ENCODE results near the gene MRFAP1L1. TPM values are rescaled to one million over a fixed set of nuclear protein-coding genes. Genes with fewer than 3 reads are reported as not detected.
"Not testable (repeated sequence)": the region's sequence is repeated elsewhere in the genome, so short reads cannot be mapped to it uniquely, and the experiment has no call there.

Gene MRFAP1L1
- total RNA-seq, 1 donor, result 38.0 TPM

DNA sequence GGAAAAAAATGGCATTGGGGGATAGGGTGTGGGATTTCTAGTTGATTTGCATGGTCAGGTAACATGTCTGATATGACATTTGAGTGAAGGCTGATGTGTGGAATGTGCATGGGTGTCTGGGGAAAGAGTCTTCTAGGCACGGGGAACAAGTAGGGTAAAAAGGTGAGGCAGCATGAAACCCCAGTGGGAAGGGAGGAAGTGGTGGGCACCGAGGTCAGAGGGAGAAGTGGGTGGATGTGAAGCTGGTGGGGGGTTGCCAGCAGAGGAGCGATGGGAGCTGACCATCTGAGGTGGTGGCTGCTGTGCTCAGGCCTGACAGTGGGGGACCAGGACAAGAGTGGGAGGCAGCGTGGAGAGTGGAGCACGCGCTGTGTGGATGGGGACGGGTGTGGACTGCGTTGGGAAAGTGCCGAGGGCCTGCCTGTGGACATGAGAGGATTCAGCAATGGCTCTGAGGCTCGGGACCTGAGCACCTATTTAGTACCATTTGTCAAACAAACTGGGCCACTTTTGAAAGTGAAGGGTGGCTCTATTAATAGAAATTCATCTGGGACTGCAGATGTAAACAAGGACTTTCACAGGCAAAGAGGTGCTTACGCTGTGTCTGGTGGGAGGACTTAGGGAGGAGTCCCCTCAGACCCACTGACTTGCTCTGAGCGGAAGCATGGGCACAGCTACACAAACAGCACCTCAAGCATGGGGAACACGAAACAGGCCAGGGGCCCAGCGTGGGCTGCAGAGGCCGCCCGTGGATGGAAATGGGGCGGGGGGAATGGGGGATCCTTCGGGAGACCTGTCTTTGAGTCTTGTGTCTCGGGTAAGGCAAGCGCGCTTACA lies 32.7 kb downstream of the MRFAP1L1 start:
- H3K27ac ChIP-seq (ENCODE audit: low read depth, low read length), result no peak overlapping the region
- peaks cover 28% of the 10 kb centered on the region for H3K79me2 ChIP-seq (ENCODE audit: insufficient read depth, low read length)
- H2AFZ ChIP-seq (ENCODE audit: low read length), result no peak overlapping the region
- H3K27me3 ChIP-seq (ENCODE audit: insufficient read depth, low read length), result no peaks in the 10 kb centered on the region
- peaks cover 19% of the 10 kb centered on the region for H3K4me1 ChIP-seq (ENCODE audit: insufficient read depth, low read length)
- no peaks in the 10 kb centered on the region for H3K9me3 ChIP-seq (ENCODE audit: low read depth, low read length)
- peak overlapping the region; percentile 18 for H3K4me2 ChIP-seq (ENCODE audit: insufficient read depth, low read length)
- H3K36me3 ChIP-seq (ENCODE audit: insufficient read depth, low read length), result peaks cover 7% of the 10 kb centered on the region
- TF ChIP-seq, protein P1, sequence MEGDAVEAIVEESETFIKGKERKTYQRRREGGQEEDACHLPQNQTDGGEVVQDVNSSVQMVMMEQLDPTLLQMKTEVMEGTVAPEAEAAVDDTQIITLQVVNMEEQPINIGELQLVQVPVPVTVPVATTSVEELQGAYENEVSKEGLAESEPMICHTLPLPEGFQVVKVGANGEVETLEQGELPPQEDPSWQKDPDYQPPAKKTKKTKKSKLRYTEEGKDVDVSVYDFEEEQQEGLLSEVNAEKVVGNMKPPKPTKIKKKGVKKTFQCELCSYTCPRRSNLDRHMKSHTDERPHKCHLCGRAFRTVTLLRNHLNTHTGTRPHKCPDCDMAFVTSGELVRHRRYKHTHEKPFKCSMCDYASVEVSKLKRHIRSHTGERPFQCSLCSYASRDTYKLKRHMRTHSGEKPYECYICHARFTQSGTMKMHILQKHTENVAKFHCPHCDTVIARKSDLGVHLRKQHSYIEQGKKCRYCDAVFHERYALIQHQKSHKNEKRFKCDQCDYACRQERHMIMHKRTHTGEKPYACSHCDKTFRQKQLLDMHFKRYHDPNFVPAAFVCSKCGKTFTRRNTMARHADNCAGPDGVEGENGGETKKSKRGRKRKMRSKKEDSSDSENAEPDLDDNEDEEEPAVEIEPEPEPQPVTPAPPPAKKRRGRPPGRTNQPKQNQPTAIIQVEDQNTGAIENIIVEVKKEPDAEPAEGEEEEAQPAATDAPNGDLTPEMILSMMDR (IDR thresholded peaks at IDR 0.05; ENCODE audit: extremely low read depth, low read depth, low read length), result no peak
- DNase-seq (ENCODE audit: insufficient read length, low spot score, missing footprints), result no peak
- no peak overlapping the region for H3K4me3 ChIP-seq (ENCODE audit: insufficient read depth, low read length)
- peaks cover 25% of the 10 kb centered on the region for H4K20me1 ChIP-seq (ENCODE audit: insufficient read depth, low read length)

DNA sequence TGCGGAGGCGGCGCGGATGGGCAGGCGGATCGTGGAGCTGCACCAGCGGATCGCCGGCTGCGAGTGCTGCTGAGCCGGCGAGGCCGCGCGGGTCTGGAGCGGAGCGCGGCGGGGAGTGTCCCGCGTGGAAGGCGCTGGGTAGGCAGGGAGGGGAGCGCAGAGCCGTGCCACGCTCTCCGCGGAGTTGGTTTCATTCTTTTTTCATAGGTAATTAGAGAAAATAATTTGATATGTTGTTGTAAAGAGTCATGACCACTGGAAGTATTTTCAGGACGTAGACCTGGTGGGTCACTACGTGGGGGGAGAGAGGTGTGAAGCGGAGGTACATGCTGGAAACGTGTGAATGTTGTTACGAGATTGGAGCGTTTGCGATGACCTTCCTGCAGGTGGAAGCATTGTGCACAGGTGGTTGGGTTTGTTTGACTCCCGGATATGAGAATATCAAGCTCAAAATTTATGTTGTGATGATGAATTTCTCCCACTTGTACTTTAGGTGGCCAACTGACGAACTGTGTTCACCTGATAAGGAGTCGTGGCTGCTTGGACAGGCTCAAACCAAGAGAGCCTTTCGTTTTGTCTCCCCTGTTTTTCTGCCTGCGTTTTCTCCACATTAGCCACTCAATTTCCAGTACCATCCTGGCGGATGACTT lies 35.0 kb downstream of the MRFAP1L1 start:
- peaks cover 7% of the 10 kb centered on the region for H3K36me3 ChIP-seq (ENCODE audit: insufficient read depth, low read length)
- DNase-seq (ENCODE audit: insufficient read length, low spot score, missing footprints), result no peak
- H2AFZ ChIP-seq (ENCODE audit: low read length), result peak overlapping the region; percentile 75
- peaks cover 25% of the 10 kb centered on the region for H4K20me1 ChIP-seq (ENCODE audit: insufficient read depth, low read length)
- H3K4me3 ChIP-seq (ENCODE audit: insufficient read depth, low read length), result peak overlapping the region; percentile 71
- H3K9me3 ChIP-seq (ENCODE audit: low read depth, low read length), result no peaks in the 10 kb centered on the region
- no peaks in the 10 kb centered on the region for H3K27me3 ChIP-seq (ENCODE audit: insufficient read depth, low read length)
- H3K4me2 ChIP-seq (ENCODE audit: insufficient read depth, low read length), result peak overlapping the region; percentile 92
- H3K79me2 ChIP-seq (ENCODE audit: insufficient read depth, low read length), result peaks cover 28% of the 10 kb centered on the region
- no peak overlapping the region for H3K27ac ChIP-seq (ENCODE audit: low read depth, low read length)
- TF ChIP-seq, protein P1 (IDR thresholded peaks at IDR 0.05; ENCODE audit: extremely low read depth, low read depth, low read length), result peak; percentile 23
- peaks cover 19% of the 10 kb centered on the region for H3K4me1 ChIP-seq (ENCODE audit: insufficient read depth, low read length)

DNA sequence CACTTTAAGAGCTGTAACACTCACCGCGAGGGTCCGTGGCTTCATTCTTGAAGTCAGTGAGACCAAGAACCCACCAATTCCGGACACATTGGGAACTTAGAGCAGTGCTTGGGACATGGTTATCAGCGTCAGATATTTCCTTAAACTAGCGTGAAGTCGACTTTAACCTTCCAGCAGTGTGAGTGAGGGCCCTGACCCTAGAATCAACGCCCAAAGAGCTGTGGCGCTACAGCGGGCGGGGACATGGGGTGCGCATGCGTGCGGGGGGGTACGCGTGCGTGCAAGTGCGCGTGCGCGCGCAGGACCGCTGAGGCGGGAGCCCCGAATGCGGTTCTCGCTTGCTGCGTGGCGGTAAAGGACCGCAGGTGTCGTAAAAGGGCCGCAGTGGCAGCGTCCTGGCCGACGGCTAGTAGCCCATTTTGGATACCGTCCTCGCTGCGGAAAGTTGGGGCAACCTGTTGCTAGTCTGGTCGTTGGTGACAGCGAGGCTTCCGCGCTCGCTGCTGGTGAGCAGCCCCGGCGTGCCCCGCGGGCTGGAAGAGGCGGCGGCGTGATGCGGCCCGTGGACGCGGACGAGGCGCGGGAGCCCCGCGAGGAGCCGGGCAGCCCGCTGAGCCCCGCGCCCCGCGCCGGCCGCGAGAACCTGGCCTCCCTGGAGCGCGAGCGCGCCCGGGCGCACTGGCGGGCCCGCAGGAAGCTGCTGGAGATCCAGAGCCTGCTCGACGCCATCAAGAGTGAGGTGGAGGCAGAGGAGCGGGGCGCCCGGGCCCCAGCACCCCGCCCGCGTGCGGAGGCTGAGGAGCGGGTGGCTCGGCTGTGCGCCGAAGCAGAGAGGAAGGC lies 35.8 kb downstream of the MRFAP1L1 start:
- no peaks in the 10 kb centered on the region for H3K9me3 ChIP-seq (ENCODE audit: low read depth, low read length)

DNA sequence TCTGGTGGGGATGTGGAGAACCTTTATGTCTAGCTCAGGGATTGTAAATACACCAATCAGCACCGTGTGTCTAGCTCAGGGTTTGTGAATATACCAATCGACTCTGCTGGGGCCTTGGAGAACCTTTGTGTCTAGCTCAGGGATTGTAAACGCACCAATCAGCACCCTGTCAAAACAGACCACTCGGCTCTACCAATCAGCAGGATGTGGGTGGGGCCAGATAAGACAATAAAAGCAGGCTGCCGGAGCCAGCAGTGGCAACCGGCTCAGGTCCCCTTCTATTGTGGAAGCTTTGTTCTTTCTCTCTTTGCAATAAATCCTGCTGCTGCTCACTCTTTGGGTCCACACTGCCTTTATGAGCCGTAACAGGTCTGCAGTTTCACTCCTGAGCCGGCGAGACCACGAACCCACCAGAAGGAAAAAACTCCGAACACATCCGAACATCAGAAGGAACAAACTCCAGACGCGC lies 36.4 kb downstream of the MRFAP1L1 start:
- H3K27me3 ChIP-seq (ENCODE audit: insufficient read depth, low read length); DNase-seq (ENCODE audit: insufficient read length, low spot score, missing footprints); H3K36me3 ChIP-seq (ENCODE audit: insufficient read depth, low read length); H3K9me3 ChIP-seq (ENCODE audit: low read depth, low read length): not testable (repeated sequence)
- H3K79me2 ChIP-seq (ENCODE audit: insufficient read depth, low read length), result peaks cover 28% of the 10 kb centered on the region
- peak overlapping the region; percentile 21 for H3K27ac ChIP-seq (ENCODE audit: low read depth, low read length)
- peaks cover 27% of the 10 kb centered on the region for H4K20me1 ChIP-seq (ENCODE audit: insufficient read depth, low read length)
- peak overlapping the region; percentile 96 for H2AFZ ChIP-seq (ENCODE audit: low read length)
- peak overlapping the region; percentile 71 for H3K4me3 ChIP-seq (ENCODE audit: insufficient read depth, low read length)
- peak overlapping the region; percentile 92 for H3K4me2 ChIP-seq (ENCODE audit: insufficient read depth, low read length)
- H3K4me1 ChIP-seq (ENCODE audit: insufficient read depth, low read length), result peaks cover 28% of the 10 kb centered on the region

More for the DNA sequence above, 35.8 kb downstream of the MRFAP1L1 start:
- Histone ChIP-seq H3K4me2 (ENCODE audit: insufficient read depth, low read length) (peak overlapping the region; percentile 92), H2AFZ (ENCODE audit: low read length) (peak overlapping the region; percentile 96), H3K27me3 (ENCODE audit: insufficient read depth, low read length) (no peaks in the 10 kb centered on the region), H3K27ac (ENCODE audit: low read depth, low read length) (peak overlapping the region; percentile 21), H3K36me3 (ENCODE audit: insufficient read depth, low read length) (peaks cover 7% of the 10 kb centered on the region), H3K79me2 (ENCODE audit: insufficient read depth, low read length) (peaks cover 28% of the 10 kb centered on the region), H4K20me1 (ENCODE audit: insufficient read depth, low read length) (peaks cover 25% of the 10 kb centered on the region), H3K4me3 (ENCODE audit: insufficient read depth, low read length) (peak overlapping the region; percentile 71), H3K4me1 (ENCODE audit: insufficient read depth, low read length) (peaks cover 22% of the 10 kb centered on the region)
- DNase-seq (ENCODE audit: insufficient read length, low spot score, missing footprints), result peak; percentile 100
- TF ChIP-seq, protein P1 (IDR thresholded peaks at IDR 0.05; ENCODE audit: extremely low read depth, low read depth, low read length), result no peak

DNA sequence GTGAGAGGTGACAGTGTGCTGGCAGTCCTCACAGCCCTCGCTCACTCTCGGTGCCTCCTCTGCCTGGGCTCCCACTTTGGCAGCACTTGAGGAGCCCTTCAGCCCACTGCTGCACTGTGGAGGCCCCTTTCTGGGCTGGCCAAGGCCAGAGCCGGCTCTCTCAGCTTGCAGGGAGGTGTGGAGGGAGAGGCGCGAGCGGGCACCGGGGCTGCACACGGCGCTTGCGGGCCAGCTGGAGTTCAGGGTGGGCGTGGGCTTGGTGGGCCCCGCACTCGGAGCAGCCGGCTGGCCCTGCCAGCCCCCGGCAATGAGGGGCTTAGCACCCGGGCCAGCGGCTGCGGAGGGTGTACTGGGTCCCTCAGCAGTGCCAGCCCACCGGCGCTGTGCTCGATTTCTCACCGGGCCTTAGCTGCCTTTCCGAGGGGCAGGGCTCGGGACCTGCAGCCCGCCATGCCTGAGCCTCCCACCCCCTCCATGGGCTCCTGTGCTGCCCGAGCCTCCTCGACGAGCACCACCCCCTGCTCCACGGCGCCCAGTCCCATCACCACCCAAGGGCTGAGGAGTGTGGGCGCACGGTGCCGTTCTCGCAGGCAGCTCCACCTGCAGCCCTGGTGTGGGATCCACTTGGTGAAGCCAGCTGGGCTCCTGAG lies 37.0 kb downstream of the MRFAP1L1 start:
- Histone ChIP-seq H3K79me2 (ENCODE audit: insufficient read depth, low read length) (peaks cover 28% of the 10 kb centered on the region), H3K4me1 (ENCODE audit: insufficient read depth, low read length) (peaks cover 31% of the 10 kb centered on the region), H4K20me1 (ENCODE audit: insufficient read depth, low read length) (peaks cover 27% of the 10 kb centered on the region)
- not testable (repeated sequence) for H3K9me3 ChIP-seq (ENCODE audit: low read depth, low read length); H3K4me3 ChIP-seq (ENCODE audit: insufficient read depth, low read length); DNase-seq (ENCODE audit: insufficient read length, low spot score, missing footprints); H3K4me2 ChIP-seq (ENCODE audit: insufficient read depth, low read length); H3K27me3 ChIP-seq (ENCODE audit: insufficient read depth, low read length); H3K27ac ChIP-seq (ENCODE audit: low read depth, low read length); H3K36me3 ChIP-seq (ENCODE audit: insufficient read depth, low read length); H2AFZ ChIP-seq (ENCODE audit: low read length)

All from osteoblast (primary cell).